Lower leg skin (tissue), 4 donors: ENCODE measurements around the gene CORO7. TPM values are rescaled to one million over a fixed set of nuclear protein-coding genes. Genes with fewer than 3 reads are reported as not detected.

ENCODE experiments used
- DNase-seq, 2 donors: peaks; one replicate each; pipeline ENCODE4 v3.0.0-alpha.2; 2019; ENCODE audit warnings: low spot score in 2 of 2
- H3K4me3 ChIP-seq: fragments of 200-600 bp; sonication (generic); 2 replicates; pipeline ENCODE4 v1.5.1; 2017; ENCODE audit warnings: mild to moderate bottlenecking, low read depth; ENCODE audit not compliant: poor library complexity, severe bottlenecking
- POLR2A ChIP-seq, 2 donors: fragments of 450-650 bp; IDR thresholded peaks; one replicate each; pipeline ENCODE4 v1.6.1; 2016 to 2017; ENCODE audit warnings: antibody characterized with exemption in 2 of 2, mild to moderate bottlenecking in 1 of 2, moderate library complexity in 1 of 2
- WGBS, 2 donors: methylation state at CpG; one replicate each; pipeline ENCODE4 v1.1.5; 2018; 5-methylcytosine and 5-hydroxymethylcytosine counted together
- intact Hi-C: fragments of 100-400 bp; cut with DNase I; formaldehyde crosslinking; loops from one replicate; pipeline ENCODE4 v1.15.0; 2023; ENCODE audit warnings: low total_unique reads
- total RNA-seq, 4 donors: library from RNA; depleted of rRNA; stranded (reverse); fragments of >200 nt; gene quantifications; one replicate each; pipeline ENCODE4 v1.1.0, GENCODE V29; 2016
- TF ChIP-seq, protein P1 (sequence below), 3 donors: fragments of 450-650 bp; IDR thresholded peaks; one replicate each; pipeline ENCODE4 v1.5.1; 2016; ENCODE audit warnings: antibody characterized with exemption in 3 of 3, mild to moderate bottlenecking in 3 of 3, moderate library complexity in 2 of 3

Gene CORO7
- total RNA-seq, 4 donors from 2014 or later, result 18.4 to 39.0 (median 22.7) TPM

DNA sequence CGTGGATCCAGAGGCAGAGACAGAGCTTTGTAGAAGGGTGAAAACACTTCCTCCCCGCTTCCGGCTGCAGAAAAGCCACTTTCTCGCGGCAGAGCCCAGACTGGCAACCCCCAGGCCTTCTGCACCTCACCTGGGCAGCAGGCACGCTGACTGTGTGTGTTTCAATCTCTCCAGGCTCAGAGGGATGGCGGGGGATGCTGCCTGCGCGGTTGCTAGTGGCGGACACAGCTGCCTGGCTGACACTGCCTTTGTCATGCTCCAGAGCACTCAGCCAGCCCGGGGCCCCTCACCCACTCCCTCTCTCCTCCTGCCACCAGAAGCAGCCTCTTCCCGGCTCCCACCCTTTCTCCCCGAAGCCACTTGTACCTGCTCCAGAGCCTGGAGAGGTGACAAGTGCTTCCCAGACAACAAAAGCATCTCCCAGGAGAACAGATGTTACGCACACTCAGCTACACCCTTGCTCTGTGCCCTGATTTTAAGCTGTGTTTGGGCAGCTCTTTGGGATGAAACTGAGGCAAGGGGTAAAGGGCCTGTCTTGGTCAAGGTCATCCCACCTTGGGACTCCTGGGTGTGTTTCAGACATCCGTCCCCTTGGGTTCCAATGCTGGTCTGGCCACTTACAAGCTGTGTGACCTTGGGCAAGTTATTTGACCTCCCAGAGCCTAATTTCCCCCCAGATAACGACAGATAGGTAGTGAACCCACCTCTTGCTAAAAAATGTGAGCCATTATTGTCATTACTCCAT, 109.8 kb downstream of the CORO7 start:
- WGBS, 2 donors, result 54 to 78% methylated on average over 7 to 16 of the region's 16 CpGs
- H3K4me3 ChIP-seq, result no peak overlapping the region
- no peak for DNase-seq
- TF ChIP-seq, protein P1, sequence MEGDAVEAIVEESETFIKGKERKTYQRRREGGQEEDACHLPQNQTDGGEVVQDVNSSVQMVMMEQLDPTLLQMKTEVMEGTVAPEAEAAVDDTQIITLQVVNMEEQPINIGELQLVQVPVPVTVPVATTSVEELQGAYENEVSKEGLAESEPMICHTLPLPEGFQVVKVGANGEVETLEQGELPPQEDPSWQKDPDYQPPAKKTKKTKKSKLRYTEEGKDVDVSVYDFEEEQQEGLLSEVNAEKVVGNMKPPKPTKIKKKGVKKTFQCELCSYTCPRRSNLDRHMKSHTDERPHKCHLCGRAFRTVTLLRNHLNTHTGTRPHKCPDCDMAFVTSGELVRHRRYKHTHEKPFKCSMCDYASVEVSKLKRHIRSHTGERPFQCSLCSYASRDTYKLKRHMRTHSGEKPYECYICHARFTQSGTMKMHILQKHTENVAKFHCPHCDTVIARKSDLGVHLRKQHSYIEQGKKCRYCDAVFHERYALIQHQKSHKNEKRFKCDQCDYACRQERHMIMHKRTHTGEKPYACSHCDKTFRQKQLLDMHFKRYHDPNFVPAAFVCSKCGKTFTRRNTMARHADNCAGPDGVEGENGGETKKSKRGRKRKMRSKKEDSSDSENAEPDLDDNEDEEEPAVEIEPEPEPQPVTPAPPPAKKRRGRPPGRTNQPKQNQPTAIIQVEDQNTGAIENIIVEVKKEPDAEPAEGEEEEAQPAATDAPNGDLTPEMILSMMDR (IDR thresholded peaks at IDR 0.05), result no peak
- no peak for TF ChIP-seq POLR2A (IDR thresholded peaks at IDR 0.05)
- intact Hi-C loops, result no loop called here

Other genes with a start within 250 kb of the CORO7 start
- gene SRL, start 174.5 kb downstream of the CORO7 start, total RNA-seq, result 1 to 10 TPM in 1 of 4 donors, under 1 TPM in 3; 0.04 to 1.0 (median 0.55) TPM
- gene TFAP4, start 143.6 kb downstream of the CORO7 start, total RNA-seq, result 10 to 100 TPM in 3 of 4 donors, 1 to 10 TPM in 1; 10.0 to 14.2 (median 12.3) TPM
- 1 to 10 TPM; 1.3 to 2.6 (median 2.2) TPM for gene GLIS2, start 100.5 kb downstream of the CORO7 start, total RNA-seq
- gene PAM16, start 65.3 kb downstream of the CORO7 start, total RNA-seq, result 10 to 100 TPM; 26.2 to 64.5 (median 40.9) TPM
- gene VASN, start 44.7 kb downstream of the CORO7 start, total RNA-seq, result 10 to 100 TPM; 35.6 to 52.8 (median 46.7) TPM
- 10 to 100 TPM; 37.4 to 44.1 (median 40.8) TPM for gene DNAJA3, start 9.3 kb upstream of the CORO7 start, total RNA-seq
- gene NMRAL1, start 58.0 kb upstream of the CORO7 start, total RNA-seq, result 10 to 100 TPM; 51.9 to 72.8 (median 58.2) TPM
- 10 to 100 TPM; 48.8 to 70.6 (median 59.0) TPM for gene HMOX2, start 59.8 kb upstream of the CORO7 start, total RNA-seq
- gene CDIP1, start 122.2 kb upstream of the CORO7 start, total RNA-seq, result 10 to 100 TPM in 3 of 4 donors, 1 to 10 TPM in 1; 9.9 to 18.4 (median 15.0) TPM
- gene C16orf96, start 139.7 kb upstream of the CORO7 start, total RNA-seq, result under 1 TPM; 0.08 to 0.49 (median 0.29) TPM
- 10 to 100 TPM in 3 of 4 donors, 1 to 10 TPM in 1; 9.8 to 14.9 (median 14.3) TPM for gene UBALD1, start 198.3 kb upstream of the CORO7 start, total RNA-seq
- 10 to 100 TPM; 35.3 to 53.4 (median 40.1) TPM for gene MGRN1, start 208.2 kb upstream of the CORO7 start, total RNA-seq